GM12892 (cell line): ENCODE measurements around the gene NUDCD3.

ENCODE experiments used
- POLR2A ChIP-seq: IDR thresholded peaks from 2 replicates; pipeline ENCODE4 v1.6.1; 2011; ENCODE audit warnings: low read depth, low read length, control low read depth
- POLR2AphosphoS5 ChIP-seq: IDR thresholded peaks from 2 replicates; pipeline ENCODE4 v1.6.1; 2011; ENCODE audit warnings: low read depth, low read length, control low read depth

DNA sequence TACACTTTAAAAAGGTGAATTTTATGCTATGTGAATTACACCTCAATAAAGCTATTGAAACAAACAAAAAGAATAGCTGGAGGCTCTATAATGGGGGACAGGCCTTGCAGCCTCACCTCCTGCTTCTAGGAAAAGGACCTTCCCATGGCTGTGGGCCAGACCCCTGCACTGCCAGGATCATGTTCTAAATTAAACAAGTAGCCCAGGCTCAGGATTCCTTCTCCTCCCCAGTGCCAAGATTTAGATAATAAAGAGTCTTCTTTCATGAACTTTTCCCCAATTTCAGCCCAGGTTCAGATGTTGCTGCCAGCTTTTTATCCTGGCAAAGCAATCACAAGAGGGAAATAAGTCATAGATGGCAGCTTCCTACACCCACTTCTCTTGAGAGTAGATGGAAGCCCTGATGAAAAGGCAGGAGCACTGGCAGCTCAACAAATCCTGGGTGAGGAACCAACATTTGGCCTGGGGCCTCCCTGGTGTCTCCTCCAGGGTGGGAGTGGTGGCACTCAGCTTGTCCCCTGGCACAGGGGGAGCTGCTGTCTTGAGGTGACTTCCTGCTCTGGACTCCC is 142.8 kb downstream of the NUDCD3 start:
- TF ChIP-seq POLR2AphosphoS5 (no peak), POLR2A (no peak)
